Body of pancreas (tissue), 4 donors: ENCODE data around the gene FAM162A. TPM values are rescaled to one million over a fixed set of nuclear protein-coding genes. Genes with fewer than 3 reads are reported as not detected.

ENCODE experiments used
- ATAC-seq: fragments of 150-250 bp; one replicate; pipeline ENCODE4 v1.9.1; 2016
- DNase-seq, 4 donors: peaks; one replicate each; pipeline ENCODE4 v3.0.0-alpha.2; 2019
- H3K27ac ChIP-seq, 4 donors: fragments of 200-600 bp; sonication (generic); 1 replicate in 3 of 4; 2 replicates in 1 of 4; pipeline versions ENCODE4 v1.5.1 to v1.6.1; 2016 to 2019; ENCODE audit warnings: mild to moderate bottlenecking in 1 of 4, mixed read lengths in 1 of 4, moderate library complexity in 1 of 4
- H3K27me3 ChIP-seq, 2 donors: fragments of 200-600 bp; sonication (generic); one replicate each; pipeline ENCODE4 v1.6.0; 2016; ENCODE audit warnings: mild to moderate bottlenecking in 1 of 2
- H3K36me3 ChIP-seq, 2 donors: fragments of 200-600 bp; sonication (generic); replicated peaks in 1 of 2; 2 replicates each; pipeline ENCODE4 v1.5.1; 2016; ENCODE audit warnings: low read depth in 2 of 2; ENCODE audit not compliant: insufficient read depth in 1 of 2
- H3K4me1 ChIP-seq: fragments of 200-600 bp; sonication (generic); one replicate; pipeline ENCODE4 v1.6.0; 2016
- H3K4me3 ChIP-seq, 2 donors: fragments of 200-600 bp; sonication (generic); 1 replicate in 1 of 2; 2 replicates in 1 of 2; pipeline ENCODE4 v1.5.1; 2016 to 2019
- H3K9me3 ChIP-seq, 3 donors: fragments of 200-600 bp; sonication (generic); 1 replicate in 2 of 3; 2 replicates in 1 of 3; pipeline ENCODE4 v1.5.1; 2016
- CTCF ChIP-seq, 7 experiments: fragments of 450-650 bp in 4 of 7; fragments of 200-600 bp in 3 of 7; sonication (generic) in 3 of 7; IDR thresholded peaks; one replicate each; pipeline ENCODE4 v1.5.1; 2016 to 2019; ENCODE audit warnings: antibody characterized with exemption in 7 of 7
- POLR2A ChIP-seq, 3 donors: fragments of 450-650 bp; IDR thresholded peaks; one replicate each; pipeline ENCODE4 v1.6.1; 2016; ENCODE audit warnings: antibody characterized with exemption in 3 of 3, mild to moderate bottlenecking in 2 of 3
- WGBS, 2 donors: methylation state at CpG; one replicate each; pipeline ENCODE4 v1.1.5; 2017; 5-methylcytosine and 5-hydroxymethylcytosine counted together
- intact Hi-C: fragments of 100-400 bp; cut with DNase I; formaldehyde crosslinking; loops from one replicate; pipeline ENCODE4 v1.15.1; 2023
- total RNA-seq, 2 donors: library from RNA; depleted of rRNA; stranded (reverse); fragments of >200 nt; gene quantifications; one replicate each; pipeline ENCODE4 v1.1.0, GENCODE V29; 2016

Gene FAM162A
- total RNA-seq, 2 donors from 2014 or later: 8.6 to 24.1 TPM

- peak; percentile 79 for ATAC-seq
- Histone ChIP-seq H3K9me3 (no peaks in the 10 kb centered on the region), H3K36me3 (no peaks in the 10 kb centered on the region), H3K4me1 (peaks cover 37% of the 10 kb centered on the region), H3K27me3 (no peaks in the 10 kb centered on the region), H3K4me3 (peak within 1 kb of the TSS; percentile 33 to 78), H3K27ac (peak within 1 kb of the TSS; percentile 84 to 94 (median 90))
- TF ChIP-seq POLR2A (IDR thresholded peaks at IDR 0.05) (peak; percentile 18 to 61 (median 41)), CTCF (IDR thresholded peaks at IDR 0.05) (no peak)
- peak; percentile 84 to 88 (median 85) for DNase-seq
- intact Hi-C loops: no loop called here
- 0 to 1% methylated on average over 21 to 31 of the region's 31 CpGs for WGBS, 2 donors
Observed at GRCh38 chr3:122382888-122383666, 905 bp upstream of the FAM162A start, which contains the start of gene MIX23. Gene MIX23 (minus strand): TSS chr3:122383231. CDS start chr3:122383224, 7 bp downstream.

GRCh38 chr3:122387709-122388108 is 3.7 kb downstream of the FAM162A start:
- Histone ChIP-seq H3K27ac (no peak overlapping the region), H3K36me3 (no peaks in the 10 kb centered on the region), H3K4me3 (no peak overlapping the region), H3K4me1 (peaks cover 67% of the 10 kb centered on the region), H3K27me3 (no peaks in the 10 kb centered on the region), H3K9me3 (no peaks in the 10 kb centered on the region)
- intact Hi-C loops: no loop called here
- ATAC-seq (no peak), DNase-seq (no peak)
- 55 to 76% methylated on average over 3 of the region's 3 CpGs for WGBS, 2 donors
- TF ChIP-seq CTCF (IDR thresholded peaks at IDR 0.05): no peak
- no peak for TF ChIP-seq POLR2A (IDR thresholded peaks at IDR 0.05)

- intact Hi-C loops: no loop called here
- Histone ChIP-seq H3K4me3 (no peak overlapping the region), H3K27ac (peak overlapping the region in 1 of 4 donors; percentile 76), H3K4me1 (peaks cover 77% of the 10 kb centered on the region), H3K36me3 (no peaks in the 10 kb centered on the region), H3K27me3 (no peaks in the 10 kb centered on the region), H3K9me3 (no peaks in the 10 kb centered on the region)
- TF ChIP-seq POLR2A (IDR thresholded peaks at IDR 0.05) (no peak), CTCF (IDR thresholded peaks at IDR 0.05) (no peak)
- DNase-seq (no peak), ATAC-seq (no peak)
Observed at GRCh38 chr3:122389197-122389596, 5.2 kb downstream of the FAM162A start.

- Histone ChIP-seq H3K27ac (peak overlapping the region in 3 of 4 donors; percentile 53 to 76 (median 64)), H3K4me3 (no peak overlapping the region), H3K36me3 (no peaks in the 10 kb centered on the region), H3K9me3 (no peaks in the 10 kb centered on the region), H3K27me3 (no peaks in the 10 kb centered on the region), H3K4me1 (peaks cover 82% of the 10 kb centered on the region)
- DNase-seq: no peak
- 52 to 64% methylated on average over 4 of the region's 4 CpGs for WGBS, 2 donors
- TF ChIP-seq CTCF (IDR thresholded peaks at IDR 0.05) (no peak), POLR2A (IDR thresholded peaks at IDR 0.05) (no peak)
- intact Hi-C loops: no loop called here
- ATAC-seq: no peak
Observed at GRCh38 chr3:122389892-122390291, 5.9 kb downstream of the FAM162A start.

- Histone ChIP-seq H3K9me3 (no peaks in the 10 kb centered on the region), H3K4me1 (peaks cover 87% of the 10 kb centered on the region), H3K27ac (peak overlapping the region; percentile 53 to 76 (median 66)), H3K4me3 (no peak overlapping the region), H3K36me3 (no peaks in the 10 kb centered on the region), H3K27me3 (no peaks in the 10 kb centered on the region)
- DNase-seq (no peak), ATAC-seq (no peak)
- TF ChIP-seq POLR2A (IDR thresholded peaks at IDR 0.05) (no peak), CTCF (IDR thresholded peaks at IDR 0.05) (no peak)
- intact Hi-C loops: no loop called here
- 34 to 37% methylated on average over 4 of the region's 4 CpGs for WGBS, 2 donors
Observed at GRCh38 chr3:122390665-122391064, 6.7 kb downstream of the FAM162A start.
